Activated B cell treated with CpG ODN at 0.5 μM for 24 hours (primary cell): ENCODE data around the gene PCNX3. TPM values are rescaled to one million over a fixed set of nuclear protein-coding genes. Genes with fewer than 3 reads are reported as not detected.

Experiments used
- ATAC-seq: fragments of 200-7000 bp; cut with Tn5 transposase; one replicate; pipeline ENCODE4 v1.10.0; 2021; ENCODE audit warnings: low read depth, mild to moderate bottlenecking, moderate library complexity
- CTCF ChIA-PET: fragments of 350-600 bp; sonication (Branson Sonifier 250); formaldehyde crosslinking; loops from one replicate; lab custom pipeline; 2021; ENCODE audit warnings: antibody characterized with exemption; lab: Charles Lee
- POLR2A ChIA-PET: fragments of 350-600 bp; sonication (Branson Sonifier 250); formaldehyde crosslinking; loops from one replicate; lab custom pipeline; 2021; ENCODE audit warnings: antibody characterized with exemption; lab: Charles Lee
- DNase-seq: peaks from one replicate; pipeline ENCODE4 v3.0.0; 2022
- H3K27ac Mint-ChIP-seq: one replicate; pipeline ENCODE4 v1.8.0; 2020; ENCODE audit warnings: mixed read lengths
- H3K27me3 Mint-ChIP-seq: one replicate; pipeline ENCODE4 v1.8.0; 2021; ENCODE audit warnings: mixed read lengths
- H3K36me3 Mint-ChIP-seq: one replicate; pipeline ENCODE4 v1.8.0; 2021; ENCODE audit warnings: low read depth, mixed read lengths
- H3K4me1 Mint-ChIP-seq: one replicate; pipeline ENCODE4 v1.8.0; 2021; ENCODE audit warnings: mixed read lengths
- H3K4me3 Mint-ChIP-seq: one replicate; pipeline ENCODE4 v1.8.0; 2020; ENCODE audit warnings: mild to moderate bottlenecking, mixed read lengths
- H3K9me3 Mint-ChIP-seq: one replicate; pipeline ENCODE4 v1.8.0; 2020; ENCODE audit warnings: mixed read lengths
- intact Hi-C: fragments of 100-400 bp; cut with micrococcal nuclease; formaldehyde crosslinking; loops from one replicate; pipeline ENCODE4 v1.15.1; 2024
- total RNA-seq: library from RNA; stranded (reverse); gene quantifications from 2 replicates; pipeline ENCODE4 v1.2.3, GENCODE V29; 2022
- TF ChIP-seq, protein P1 (sequence below): fragments of 200-600 bp; IDR thresholded peaks from one replicate; pipeline ENCODE4 v1.8.0; 2022; ENCODE audit warnings: antibody characterized with exemption, mild to moderate bottlenecking

The PCNX3 gene
- total RNA-seq, 1 donor from 2014 or later, result 51.4 TPM

- DNase-seq (peak; percentile 47), ATAC-seq (no peak)
Observed at GRCh38 chr11:65574811-65575567, 40.6 kb upstream of the PCNX3 start.

DNA sequence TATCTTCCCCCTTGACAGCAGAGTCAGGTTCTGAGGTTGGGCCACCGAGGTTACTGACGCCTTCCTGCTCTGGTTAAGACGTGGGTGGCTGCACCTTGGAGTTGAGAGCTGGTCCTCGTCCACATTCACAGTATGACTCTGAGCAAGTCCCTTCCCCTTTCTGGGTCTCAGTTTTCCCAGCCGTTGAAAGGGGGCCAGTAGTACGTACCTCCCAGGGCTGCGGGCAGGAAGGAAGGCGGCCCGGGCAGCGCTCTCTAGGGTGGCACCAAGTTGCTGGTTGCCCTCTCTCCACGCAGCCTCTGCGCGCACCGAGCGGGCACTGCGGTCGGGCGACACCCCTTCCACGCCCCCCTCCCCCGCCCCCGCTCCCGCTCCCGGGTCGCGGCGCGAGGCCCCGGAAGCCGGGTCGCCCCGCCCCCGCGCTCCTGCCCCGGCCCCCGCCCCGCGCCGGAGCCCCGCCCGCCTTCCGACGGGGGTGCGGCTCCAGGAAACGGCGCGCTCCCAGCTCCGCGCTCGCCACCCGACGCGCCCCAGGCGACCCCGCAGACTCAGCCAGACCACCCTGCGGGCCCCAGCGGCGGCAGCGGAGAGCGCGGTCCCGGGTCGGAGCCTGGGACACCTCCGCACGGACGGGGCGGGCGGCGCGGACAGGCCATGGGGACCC lies 39.9 kb upstream of the PCNX3 start, which contains the start of gene EHBP1L1:
Gene EHBP1L1 (plus strand): TSS at position 486 of the 664 bp plus-strand sequence. CDS start 250 bp downstream, outside the sequence.
- intact Hi-C loops, result loop anchor here (2.0 kb wide), 1 partner anchor 135 kb away; no protein-coding TSS in a partner anchor
- TF ChIP-seq, protein P1, sequence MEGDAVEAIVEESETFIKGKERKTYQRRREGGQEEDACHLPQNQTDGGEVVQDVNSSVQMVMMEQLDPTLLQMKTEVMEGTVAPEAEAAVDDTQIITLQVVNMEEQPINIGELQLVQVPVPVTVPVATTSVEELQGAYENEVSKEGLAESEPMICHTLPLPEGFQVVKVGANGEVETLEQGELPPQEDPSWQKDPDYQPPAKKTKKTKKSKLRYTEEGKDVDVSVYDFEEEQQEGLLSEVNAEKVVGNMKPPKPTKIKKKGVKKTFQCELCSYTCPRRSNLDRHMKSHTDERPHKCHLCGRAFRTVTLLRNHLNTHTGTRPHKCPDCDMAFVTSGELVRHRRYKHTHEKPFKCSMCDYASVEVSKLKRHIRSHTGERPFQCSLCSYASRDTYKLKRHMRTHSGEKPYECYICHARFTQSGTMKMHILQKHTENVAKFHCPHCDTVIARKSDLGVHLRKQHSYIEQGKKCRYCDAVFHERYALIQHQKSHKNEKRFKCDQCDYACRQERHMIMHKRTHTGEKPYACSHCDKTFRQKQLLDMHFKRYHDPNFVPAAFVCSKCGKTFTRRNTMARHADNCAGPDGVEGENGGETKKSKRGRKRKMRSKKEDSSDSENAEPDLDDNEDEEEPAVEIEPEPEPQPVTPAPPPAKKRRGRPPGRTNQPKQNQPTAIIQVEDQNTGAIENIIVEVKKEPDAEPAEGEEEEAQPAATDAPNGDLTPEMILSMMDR, result no peak
- Mint-ChIP-seq H3K4me1 (peaks cover 64% of the 10 kb centered on the region), H3K27ac (peak within 1 kb of the TSS; percentile 93), H3K36me3 (peaks cover 32% of the 10 kb centered on the region), H3K4me3 (peak within 1 kb of the TSS; percentile 91), H3K27me3 (no peaks in the 10 kb centered on the region), H3K9me3 (no peaks in the 10 kb centered on the region)
- CTCF ChIA-PET, result interaction anchor here (0.7 to 3.6 kb wide), 7 partner anchors 11 to 39 kb away, joined by 3 to 45 read pairs (median 4); no protein-coding TSS in a partner anchor
- POLR2A ChIA-PET, result interaction anchor here (0.5 to 4.4 kb wide), 19 partner anchors 15 to 804 kb away, joined by 3 to 239 read pairs (median 4); partner anchors contain the start of genes KCNK7, MALAT1, MAP3K11 and PCNX3
- DNase-seq, result peak; percentile 76
- peak; percentile 22 for ATAC-seq

More at GRCh38 chr11:65574811-65575567, 40.6 kb upstream of the PCNX3 start:
- Mint-ChIP-seq H3K9me3 (no peaks in the 10 kb centered on the region), H3K27me3 (no peaks in the 10 kb centered on the region), H3K36me3 (peaks cover 31% of the 10 kb centered on the region), H3K27ac (peak overlapping the region; percentile 93), H3K4me3 (peak overlapping the region; percentile 91), H3K4me1 (peaks cover 70% of the 10 kb centered on the region)
- intact Hi-C loops, result loop anchor here (1.0 to 5.0 kb wide), 8 partner anchors 13 to 548 kb away; partner anchors contain the start of genes CFL1, PCNX3, SNX15 and SYVN1
- TF ChIP-seq, protein P1, result no peak
- POLR2A ChIA-PET, result interaction anchor here (0.6 to 4.4 kb wide), 12 partner anchors 15 to 443 kb away, joined by 3 to 239 read pairs (median 8); partner anchors contain the start of genes KCNK7, MALAT1, MAP3K11 and PCNX3
- CTCF ChIA-PET, result interaction anchor here (0.7 to 3.6 kb wide), 6 partner anchors 12 to 40 kb away, joined by 3 to 45 read pairs (median 4); no protein-coding TSS in a partner anchor

GRCh38 chr11:65576232-65576866 lies 39.2 kb upstream of the PCNX3 start:
- H3K4me3 Mint-ChIP-seq, result peak overlapping the region; percentile 87
- peak overlapping the region; percentile 89 for H3K27ac Mint-ChIP-seq
- ATAC-seq, result no peak
- TF ChIP-seq, protein P1, result no peak
- H3K27me3 Mint-ChIP-seq, result no peaks in the 10 kb centered on the region
- POLR2A ChIA-PET, result interaction anchor here (0.5 to 4.4 kb wide), 24 partner anchors 14 to 1278 kb away, joined by 3 to 239 read pairs (median 4); partner anchors contain the start of genes KCNK7, MALAT1, MAP3K11 and PCNX3
- intact Hi-C loops, result no loop called here
- CTCF ChIA-PET, result interaction anchor here (0.8 to 3.6 kb wide), 4 partner anchors 10 to 25 kb away, joined by 3 to 45 read pairs (median 18); no protein-coding TSS in a partner anchor
- H3K36me3 Mint-ChIP-seq, result peaks cover 36% of the 10 kb centered on the region
- no peak for DNase-seq
- peaks cover 57% of the 10 kb centered on the region for H3K4me1 Mint-ChIP-seq
- no peaks in the 10 kb centered on the region for H3K9me3 Mint-ChIP-seq

DNA sequence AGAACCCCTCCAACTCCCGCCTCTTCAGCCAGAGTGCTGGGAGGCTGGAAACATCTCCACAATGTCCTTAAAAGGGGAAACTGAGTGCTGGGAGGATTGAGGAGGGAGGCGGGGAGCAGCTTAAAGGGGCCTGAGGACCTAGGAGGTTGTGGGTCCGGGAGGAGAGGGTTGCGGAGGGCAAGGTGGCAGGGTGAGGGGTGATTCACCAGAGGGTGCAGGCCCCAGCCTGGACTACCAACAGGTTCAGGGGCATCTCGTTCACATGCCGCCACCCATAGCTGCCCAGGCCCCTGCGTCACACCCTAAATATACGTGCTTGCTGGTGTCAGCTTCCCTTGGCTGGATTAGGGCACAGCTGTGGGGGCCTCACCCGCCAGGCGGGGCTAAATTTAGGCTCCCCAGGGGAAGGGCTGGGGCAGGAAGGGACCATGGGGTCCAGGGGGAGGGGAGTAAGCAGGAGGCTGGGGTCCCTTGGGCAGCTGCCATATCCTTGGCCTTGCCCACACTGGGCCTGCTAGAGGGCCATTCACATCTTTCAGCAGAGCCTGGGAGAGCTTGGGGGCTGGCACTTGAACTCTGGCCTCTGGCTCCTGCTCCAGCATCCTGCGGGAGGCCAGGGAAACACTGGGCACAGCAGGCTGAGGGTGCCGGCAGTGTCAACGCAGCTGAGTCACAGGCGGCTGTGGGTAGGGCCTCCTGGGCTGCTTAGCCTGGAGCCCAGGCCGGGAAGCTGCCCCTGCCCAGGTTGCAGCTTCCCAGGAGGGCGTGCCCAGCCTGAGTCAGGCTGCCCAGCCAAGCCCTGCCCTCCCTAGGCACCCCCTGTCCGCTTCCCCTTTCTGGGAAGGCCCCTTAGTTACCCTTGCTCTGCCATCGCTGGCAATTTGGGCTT lies 38.5 kb upstream of the PCNX3 start:
- no peaks in the 10 kb centered on the region for H3K9me3 Mint-ChIP-seq
- DNase-seq, result peak; percentile 62
- peak overlapping the region; percentile 89 for H3K27ac Mint-ChIP-seq
- TF ChIP-seq, protein P1, result no peak
- ChIA-PET POLR2A (interaction anchor here (0.6 to 4.4 kb wide), 20 partner anchors 11 to 1278 kb away, joined by 3 to 239 read pairs (median 5); partner anchors contain the start of genes KCNK7, MALAT1, MAP3K11 and PCNX3), CTCF (interaction anchor here (1.1 to 3.6 kb wide), 3 partner anchors 9 to 16 kb away, joined by 6 to 45 read pairs (median 31); no protein-coding TSS in a partner anchor)
- peaks cover 50% of the 10 kb centered on the region for H3K4me1 Mint-ChIP-seq
- intact Hi-C loops, result no loop called here
- peak; percentile 19 for ATAC-seq
- H3K36me3 Mint-ChIP-seq, result peaks cover 38% of the 10 kb centered on the region
- no peaks in the 10 kb centered on the region for H3K27me3 Mint-ChIP-seq
- peak overlapping the region; percentile 87 for H3K4me3 Mint-ChIP-seq
